Measurements from ENCODE around the gene SEC16B.

DNA sequence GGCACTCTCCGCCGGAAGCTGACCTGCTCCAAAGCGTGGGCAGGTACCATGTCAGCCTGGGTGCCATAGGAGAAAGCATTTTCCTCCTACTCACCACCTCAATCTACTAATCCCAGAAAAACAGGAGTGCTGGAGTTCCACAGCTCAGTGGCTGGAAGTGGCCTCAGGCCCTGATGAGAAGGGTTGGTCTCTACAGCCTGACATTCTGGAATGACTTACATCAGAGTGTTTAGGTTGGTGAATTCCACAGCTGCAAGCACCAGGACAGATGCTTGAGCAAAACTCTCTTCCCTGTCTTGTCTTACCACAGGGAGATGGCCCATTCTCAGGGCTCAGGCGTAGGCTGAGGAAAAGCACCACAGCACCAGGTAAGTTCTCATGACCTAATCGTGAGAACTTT lies 5.5 kb downstream of the SEC16B start:
- no peak for TF ChIP-seq POLR2A (IDR thresholded peaks at IDR 0.05)
- TF ChIP-seq, protein P1, sequence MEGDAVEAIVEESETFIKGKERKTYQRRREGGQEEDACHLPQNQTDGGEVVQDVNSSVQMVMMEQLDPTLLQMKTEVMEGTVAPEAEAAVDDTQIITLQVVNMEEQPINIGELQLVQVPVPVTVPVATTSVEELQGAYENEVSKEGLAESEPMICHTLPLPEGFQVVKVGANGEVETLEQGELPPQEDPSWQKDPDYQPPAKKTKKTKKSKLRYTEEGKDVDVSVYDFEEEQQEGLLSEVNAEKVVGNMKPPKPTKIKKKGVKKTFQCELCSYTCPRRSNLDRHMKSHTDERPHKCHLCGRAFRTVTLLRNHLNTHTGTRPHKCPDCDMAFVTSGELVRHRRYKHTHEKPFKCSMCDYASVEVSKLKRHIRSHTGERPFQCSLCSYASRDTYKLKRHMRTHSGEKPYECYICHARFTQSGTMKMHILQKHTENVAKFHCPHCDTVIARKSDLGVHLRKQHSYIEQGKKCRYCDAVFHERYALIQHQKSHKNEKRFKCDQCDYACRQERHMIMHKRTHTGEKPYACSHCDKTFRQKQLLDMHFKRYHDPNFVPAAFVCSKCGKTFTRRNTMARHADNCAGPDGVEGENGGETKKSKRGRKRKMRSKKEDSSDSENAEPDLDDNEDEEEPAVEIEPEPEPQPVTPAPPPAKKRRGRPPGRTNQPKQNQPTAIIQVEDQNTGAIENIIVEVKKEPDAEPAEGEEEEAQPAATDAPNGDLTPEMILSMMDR (IDR thresholded peaks at IDR 0.05): no peak
